H9 (cell line): ENCODE measurements around the gene SPRY4. TPM values are rescaled to one million over a fixed set of nuclear protein-coding genes. Genes with fewer than 3 reads are reported as not detected.

ENCODE experiments used
- DNase-seq: peaks from one replicate; pipeline ENCODE4 v3.0.0-alpha.2; 2017
- H2AFZ ChIP-seq: one replicate; pipeline ENCODE4 v1.6.1; 2013; ENCODE audit warnings: mild to moderate bottlenecking, low read length, control low read depth, moderate library complexity
- H2AK5ac ChIP-seq: 2 replicates; pipeline ENCODE4 v1.6.1; 2013; ENCODE audit warnings: low read length, control low read depth, mixed read lengths; ENCODE audit not compliant: insufficient read length
- H2BK120ac ChIP-seq: one replicate; pipeline ENCODE4 v1.6.1; 2013; ENCODE audit warnings: low read depth, mild to moderate bottlenecking, low read length, control low read depth, inconsistent platforms; ENCODE audit not compliant: poor library complexity, severe bottlenecking
- H2BK12ac ChIP-seq: 2 replicates; pipeline ENCODE4 v1.6.1; 2013; ENCODE audit warnings: low read length, control low read depth, mixed read lengths, low read depth; ENCODE audit not compliant: insufficient read length
- H2BK15ac ChIP-seq: 2 replicates; pipeline ENCODE4 v1.6.1; 2013; ENCODE audit warnings: low read depth, low read length, control low read depth
- H2BK20ac ChIP-seq: one replicate; pipeline ENCODE4 v1.6.1; 2013; ENCODE audit warnings: low read depth, mild to moderate bottlenecking, low read length, control low read depth, inconsistent platforms; ENCODE audit not compliant: poor library complexity, severe bottlenecking
- H2BK5ac ChIP-seq: 2 replicates; pipeline ENCODE4 v1.6.1; 2013; ENCODE audit warnings: low read length, control low read depth, mixed read lengths; ENCODE audit not compliant: insufficient read length
- H3K14ac ChIP-seq: 2 replicates; pipeline ENCODE4 v1.6.1; 2013; ENCODE audit warnings: low read length, control low read depth; ENCODE audit not compliant: insufficient read depth
- H3K18ac ChIP-seq: 2 replicates; pipeline ENCODE4 v1.6.1; 2013; ENCODE audit warnings: low read depth, mild to moderate bottlenecking, mixed read lengths, low read length, control low read depth; ENCODE audit not compliant: insufficient read length
- H3K23ac ChIP-seq: 2 replicates; pipeline ENCODE4 v1.6.1; 2013; ENCODE audit warnings: low read length, control low read depth, mixed read lengths, low read depth; ENCODE audit not compliant: insufficient read length
- H3K23me2 ChIP-seq: 2 replicates; pipeline ENCODE4 v1.6.1; 2013; ENCODE audit warnings: low read depth, mild to moderate bottlenecking, mixed read lengths, low read length, control low read depth; ENCODE audit not compliant: insufficient read length, poor library complexity, severe bottlenecking
- H3K27ac ChIP-seq: 2 replicates; pipeline ENCODE4 v1.5.1; 2013; ENCODE audit warnings: low read length, control low read depth, mixed read lengths, low read depth; ENCODE audit not compliant: insufficient read length
- H3K27me3 ChIP-seq: 2 replicates; pipeline ENCODE4 v1.6.1; 2013; ENCODE audit warnings: low read length, control low read depth, inconsistent platforms; ENCODE audit not compliant: insufficient read depth
- H3K4ac ChIP-seq: 2 replicates; pipeline ENCODE4 v1.6.1; 2013; ENCODE audit warnings: low read depth, mild to moderate bottlenecking, control low read depth, inconsistent platforms, low read length, moderate library complexity
- H3K4me1 ChIP-seq: 2 replicates; pipeline ENCODE4 v1.6.1; 2013; ENCODE audit warnings: low read length, control low read depth, inconsistent platforms; ENCODE audit not compliant: insufficient read depth
- H3K4me2 ChIP-seq: 2 replicates; pipeline ENCODE4 v1.6.1; 2013; ENCODE audit warnings: low read length, control low read depth, mixed read lengths; ENCODE audit not compliant: insufficient read length, insufficient read depth
- H3K56ac ChIP-seq: 2 replicates; pipeline ENCODE4 v1.6.1; 2013; ENCODE audit warnings: low read depth, mild to moderate bottlenecking, mixed read lengths, low read length, control low read depth; ENCODE audit not compliant: insufficient read length
- H3K79me1 ChIP-seq: 2 replicates; pipeline ENCODE4 v1.6.1; 2013; ENCODE audit warnings: low read depth, mild to moderate bottlenecking, moderate library complexity, low read length, control low read depth, inconsistent platforms; ENCODE audit not compliant: insufficient read depth, poor library complexity, severe bottlenecking
- H3K79me2 ChIP-seq: 2 replicates; pipeline ENCODE4 v1.6.1; 2013; ENCODE audit warnings: low read length, control low read depth, inconsistent platforms; ENCODE audit not compliant: insufficient read depth
- H3K9ac ChIP-seq: 2 replicates; pipeline ENCODE4 v1.6.1; 2013; ENCODE audit warnings: low read length, control low read depth, mixed read lengths; ENCODE audit not compliant: insufficient read length; ENCODE audit errors: extremely low read depth
- H3K9me3 ChIP-seq: one replicate; pipeline ENCODE4 v1.6.1; 2013; ENCODE audit warnings: low read depth, low read length, inconsistent platforms; ENCODE audit not compliant: control insufficient read depth
- H3T11ph ChIP-seq: one replicate; pipeline ENCODE4 v1.6.1; 2013; ENCODE audit warnings: mild to moderate bottlenecking, low read length, control low read depth, inconsistent platforms
- H4K20me1 ChIP-seq: one replicate; pipeline ENCODE4 v1.6.1; 2013; ENCODE audit not compliant: control insufficient read depth, insufficient read length, insufficient read depth
- H4K5ac ChIP-seq: 2 replicates; pipeline ENCODE4 v1.6.1; 2013; ENCODE audit warnings: low read depth, mild to moderate bottlenecking, mixed read lengths, low read length, control low read depth; ENCODE audit not compliant: insufficient read length
- H4K8ac ChIP-seq: replicated peaks from 2 replicates; pipeline ENCODE4 v1.6.1; 2013; ENCODE audit warnings: low read length, control low read depth, mixed read lengths, low read depth; ENCODE audit not compliant: insufficient read length
- H4K91ac ChIP-seq: 2 replicates; pipeline ENCODE4 v1.6.1; 2013; ENCODE audit warnings: low read depth, mild to moderate bottlenecking, moderate library complexity, mixed read lengths, low read length, control low read depth; ENCODE audit not compliant: insufficient read length
- H3K27ac Mint-ChIP-seq, 3 experiments: 2 replicates in 2 of 3; 3 replicates in 1 of 3; pipeline ENCODE4 v1.8.0; 2020 to 2021; ENCODE audit warnings: mixed read lengths in 3 of 3, mild to moderate bottlenecking in 1 of 3, moderate library complexity in 1 of 3
- H3K27me3 Mint-ChIP-seq: 2 replicates; pipeline ENCODE4 v1.8.0; 2021; ENCODE audit warnings: low read depth, mild to moderate bottlenecking, moderate library complexity, mixed read lengths
- H3K36me3 Mint-ChIP-seq, 3 experiments: 2 replicates in 2 of 3; 3 replicates in 1 of 3; pipeline ENCODE4 v1.8.0; 2020 to 2021; ENCODE audit warnings: low read depth in 3 of 3, mixed read lengths in 3 of 3; ENCODE audit not compliant: insufficient read depth in 1 of 3
- H3K4me1 Mint-ChIP-seq, 2 experiments: 2 replicates each; pipeline ENCODE4 v1.8.0; 2020; ENCODE audit warnings: mixed read lengths in 2 of 2
- H3K4me3 Mint-ChIP-seq, 2 experiments: 2 replicates in 1 of 2; 3 replicates in 1 of 2; pipeline ENCODE4 v1.8.0; 2020 to 2021; ENCODE audit warnings: mild to moderate bottlenecking in 2 of 2, mixed read lengths in 2 of 2, moderate library complexity in 1 of 2
- H3K9me3 Mint-ChIP-seq, 2 experiments: 2 replicates in 1 of 2; 3 replicates in 1 of 2; pipeline ENCODE4 v1.8.0; 2020; ENCODE audit warnings: mild to moderate bottlenecking in 2 of 2, mixed read lengths in 2 of 2, moderate library complexity in 1 of 2
- CTCF ChIP-seq: fragments of 200-600 bp; sonication (generic); conservative IDR thresholded peaks from 3 replicates; pipeline ENCODE4 v1.8.0; 2021; ENCODE audit warnings: antibody characterized with exemption, mild to moderate bottlenecking
- WGBS: extraction: QIAGEN DNeasy Blood & Tissue Kit; methylation state at CpG from one replicate; pipeline ENCODE4 v1.1.7; 2013; ENCODE audit warnings: missing lambda C conversion rate, low lambda C conversion rate, mixed read lengths; ENCODE audit not compliant: insufficient read length; ENCODE audit errors: extremely low coverage; 5-methylcytosine and 5-hydroxymethylcytosine counted together
- total RNA-seq: library from RNA; stranded (reverse); gene quantifications from 2 replicates; pipeline ENCODE4 v1.2.1, GENCODE V29; 2021

The SPRY4 gene
- total RNA-seq, 1 experiment from 2014 or later = 92.4 TPM

- H3K27ac Mint-ChIP-seq = peak overlapping the region in 1 of 3 experiments; percentile 29; a peak in 2 of 7 replicates
- no CpG with 5 or more reads among the region's 6 CpGs for WGBS
- peaks cover 50 to 55% of the 10 kb centered on the region in 2 experiments for H3K4me1 Mint-ChIP-seq
Measured at GRCh38 chr5:142283304-142283703, 41.5 kb downstream of the SPRY4 start.

More at GRCh38 chr5:142283304-142283703, 41.5 kb downstream of the SPRY4 start:
- Histone ChIP-seq H3K23ac (no peak overlapping the region), H3K56ac (no peak overlapping the region), H3K9ac (no peak overlapping the region), H4K5ac (no peak overlapping the region), H2AK5ac (no peak overlapping the region), H4K8ac (no peak overlapping the region), H3K9me3 (no peaks in the 10 kb centered on the region), H3K79me1 (no peaks in the 10 kb centered on the region), H3K4me2 (no peak overlapping the region), H3K14ac (no peak overlapping the region), H3K4ac (no peak overlapping the region), H3K79me2 (no peaks in the 10 kb centered on the region), H2BK120ac (no peak overlapping the region), H3K27me3 (no peaks in the 10 kb centered on the region), H2BK12ac (no peak overlapping the region), H3K18ac (no peak overlapping the region), H3T11ph (no peak overlapping the region), H3K27ac (no peak overlapping the region), H3K23me2 (no peaks in the 10 kb centered on the region), H3K4me1 (0 out of 2 replicates have a peak, but pooled peaks cover 2% of the 10 kb centered on the region), H4K20me1 (no peaks in the 10 kb centered on the region), H2BK15ac (no peak overlapping the region), H2BK5ac (no peak overlapping the region), H2AFZ (no peak overlapping the region), H2BK20ac (no peak overlapping the region), H4K91ac (no peak overlapping the region)
- no peak for TF ChIP-seq CTCF
- DNase-seq = no peak
- H3K9me3 Mint-ChIP-seq = no peaks in the 10 kb centered on the region
- H3K27me3 Mint-ChIP-seq = no peaks in the 10 kb centered on the region; the same call in none of the 2 replicates
- peaks cover 0 to 5% (median 0%) of the 10 kb centered on the region in 3 experiments; a peak in 2 of 7 replicates for H3K36me3 Mint-ChIP-seq
- H3K4me3 Mint-ChIP-seq = no peak overlapping the region
